ENCODE measurements around the gene RASSF5.

GRCh38 chr1:206578978-206579374 lies 71.6 kb downstream of the RASSF5 start:
- no peak for TF ChIP-seq CTCF (IDR thresholded peaks at IDR 0.05)
- no peak for TF ChIP-seq POLR2A (IDR thresholded peaks at IDR 0.05)
